CD4-positive, alpha-beta T cell treated with Interleukin-21 for 1 hour (primary cell): ENCODE data around the gene PITX3.

Source experiments
- DNase-seq: peaks from one replicate; pipeline ENCODE4 v3.0.0-alpha.2; 2020

PITX3 gene

DNA sequence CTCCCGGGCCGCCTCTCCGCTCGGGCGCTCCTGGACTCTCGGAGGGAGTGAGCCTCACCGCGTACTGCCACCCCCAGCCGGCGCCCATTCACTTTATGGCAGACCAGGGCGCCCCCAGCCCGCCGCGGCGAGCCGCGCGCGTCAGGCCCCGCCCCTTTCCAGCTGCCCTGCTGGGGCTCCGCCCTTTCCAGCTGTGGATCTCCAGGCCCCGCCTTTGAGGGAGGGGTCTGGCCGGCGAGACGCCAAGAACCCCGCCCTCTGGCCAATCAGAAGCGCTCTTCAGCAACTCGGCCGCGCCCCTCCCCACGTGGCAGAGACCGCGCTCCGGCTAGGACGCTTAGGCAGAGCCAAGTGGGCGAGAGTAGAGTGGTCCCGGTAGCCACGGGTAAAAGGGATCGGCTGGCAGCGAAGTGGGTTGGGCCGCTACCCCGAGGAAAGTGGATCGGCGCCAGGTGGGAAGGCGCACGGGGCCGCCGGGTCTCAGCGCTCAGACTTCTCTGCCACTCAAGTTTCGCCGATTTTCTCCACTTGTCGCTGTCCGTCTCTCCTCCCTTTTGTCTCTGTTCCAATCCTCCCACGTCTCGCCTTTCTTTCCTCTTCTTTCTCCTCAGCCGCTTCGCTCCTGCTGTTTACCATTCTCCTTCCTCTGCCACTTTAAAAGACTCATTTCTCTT lies at the start of gene PITX3:
PITX3 (minus strand) TSS at position 69 of the 674 bp plus-strand sequence. CDS start 9,432 bp downstream, outside the sequence.
- peak; percentile 92 for DNase-seq

DNA sequence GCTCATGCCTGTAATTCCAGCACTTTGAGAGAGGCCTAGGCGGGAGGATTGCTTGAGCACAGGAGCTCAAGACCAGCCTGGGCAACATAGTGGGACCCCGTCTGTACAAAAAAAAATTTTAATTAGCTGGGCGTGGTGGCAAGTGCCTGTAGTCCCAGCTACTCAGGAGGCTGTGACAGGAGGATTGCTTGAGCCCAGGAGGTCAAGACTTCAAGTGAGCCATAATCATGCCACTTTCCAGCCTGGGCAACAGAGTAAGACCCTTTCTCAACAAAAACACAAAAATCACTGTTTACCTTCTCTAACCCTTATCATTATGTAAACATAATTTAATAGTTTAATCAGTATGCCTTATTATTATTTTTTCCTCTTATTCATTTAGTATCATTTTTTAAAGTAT lies 48.5 kb upstream of the PITX3 start:
- no peak for DNase-seq

DNA sequence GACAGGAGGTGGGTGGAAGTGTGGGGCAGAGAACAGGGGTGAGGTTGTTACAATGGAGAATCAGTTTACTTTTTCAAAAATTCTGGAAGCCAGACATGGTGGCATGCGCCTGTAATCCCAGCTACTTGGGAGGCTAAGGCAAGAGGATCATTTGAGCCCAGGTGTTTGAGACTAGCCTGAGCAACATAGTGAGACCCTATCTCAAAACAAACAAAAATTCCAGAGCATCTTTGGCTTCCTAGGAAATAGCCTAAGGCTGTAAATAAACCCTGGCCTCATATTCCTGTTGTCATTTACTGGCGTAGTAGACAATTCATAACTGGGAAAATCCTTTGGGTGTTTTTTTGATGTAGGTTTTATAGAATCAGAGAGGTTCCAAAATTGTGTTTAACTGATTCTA lies 48.0 kb upstream of the PITX3 start:
- no peak for DNase-seq

DNA sequence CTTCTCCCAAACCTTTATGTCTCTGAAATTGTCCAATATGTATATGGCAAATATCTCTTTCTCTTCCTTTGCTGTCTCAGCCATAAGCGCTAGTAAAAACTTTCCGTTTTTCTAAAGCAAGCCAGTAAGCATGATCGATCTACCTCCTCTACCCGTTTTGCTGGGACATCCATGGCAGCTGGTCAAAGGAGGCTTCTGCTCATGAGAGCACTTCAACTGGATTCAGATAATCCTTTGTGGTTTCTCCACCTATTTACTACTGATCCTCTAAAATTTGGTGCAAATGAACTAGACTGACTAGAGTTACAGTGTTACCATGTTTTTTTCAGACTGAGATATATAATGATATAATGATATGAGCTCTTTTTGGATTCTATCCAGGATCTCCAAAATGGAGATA lies 46.7 kb upstream of the PITX3 start:
- no peak for DNase-seq

DNA sequence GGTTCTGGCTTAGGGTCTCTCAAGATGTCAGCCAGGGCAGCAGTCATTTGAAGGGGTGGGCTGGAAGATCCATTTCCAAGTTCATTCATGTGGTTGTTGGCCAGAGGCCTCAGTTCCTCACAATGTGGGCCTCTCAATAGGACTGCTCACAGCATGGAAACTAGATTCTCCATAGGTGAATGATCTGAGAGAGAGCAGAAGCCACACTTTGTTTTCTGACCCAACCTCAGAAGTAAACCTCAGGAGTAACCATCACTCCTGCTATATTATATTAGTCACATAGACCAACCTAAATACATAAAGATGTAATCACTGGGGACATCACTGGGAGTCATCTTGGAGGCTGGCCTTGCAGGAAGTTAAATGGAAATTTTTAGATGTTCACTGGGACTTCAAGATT lies 46.2 kb upstream of the PITX3 start:
- no peak for DNase-seq

DNA sequence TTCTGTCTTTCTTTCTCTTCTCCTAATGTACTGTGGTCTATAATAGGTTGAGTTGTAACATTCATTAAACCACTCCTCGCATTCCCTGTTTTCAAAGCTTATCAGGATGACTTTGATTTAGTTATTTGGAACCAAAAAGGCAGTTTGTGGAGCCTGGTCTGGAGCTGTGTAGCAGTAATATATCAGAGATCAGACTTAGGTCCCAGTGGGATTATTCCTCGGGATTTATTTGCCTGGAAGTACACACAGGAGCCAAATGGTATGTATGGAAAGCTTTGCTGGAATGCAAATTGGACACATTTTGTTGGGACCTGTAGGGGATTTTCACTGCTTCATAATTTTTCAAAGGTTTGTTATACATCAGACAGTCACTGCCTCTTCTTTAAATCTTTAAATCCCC lies 44.9 kb upstream of the PITX3 start:
- DNase-seq = no peak

DNA sequence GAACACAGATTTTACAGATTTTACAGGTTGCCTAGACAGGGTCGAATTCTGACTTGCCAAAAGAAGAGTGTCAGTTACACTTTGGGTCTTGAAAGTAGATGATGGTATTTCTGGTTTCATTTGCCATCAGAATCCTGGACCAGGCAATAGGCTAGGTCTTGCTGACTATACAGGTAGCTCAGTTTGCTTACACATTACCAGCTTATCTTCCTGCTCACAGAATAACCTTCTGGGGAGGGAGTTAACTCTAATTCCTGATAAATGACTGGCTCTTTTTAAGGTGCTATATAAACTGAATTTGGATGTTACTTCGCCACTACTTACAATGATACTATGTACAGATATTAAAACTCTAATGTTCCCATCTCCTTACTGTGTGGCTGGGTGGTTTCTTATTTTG lies 43.8 kb upstream of the PITX3 start:
- no peak for DNase-seq

DNA sequence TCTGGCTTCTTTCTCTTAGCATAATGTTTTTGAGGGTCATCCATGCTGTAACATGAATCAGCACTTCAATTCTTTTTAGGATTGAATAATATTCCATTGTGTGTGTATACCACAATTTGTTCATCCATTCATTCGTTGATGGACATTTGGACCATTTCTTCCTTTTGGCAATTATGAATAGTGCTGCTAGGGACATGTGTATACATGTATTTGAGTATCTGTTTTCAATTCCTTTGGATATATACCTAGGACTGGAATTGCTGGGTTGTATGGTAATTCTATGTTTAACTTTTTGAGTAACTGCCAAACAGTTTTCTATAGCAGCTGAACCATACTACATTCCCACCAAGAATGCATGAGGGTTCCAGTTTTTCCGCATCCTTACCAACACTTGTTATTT lies 43.2 kb upstream of the PITX3 start:
- no peak for DNase-seq

DNA sequence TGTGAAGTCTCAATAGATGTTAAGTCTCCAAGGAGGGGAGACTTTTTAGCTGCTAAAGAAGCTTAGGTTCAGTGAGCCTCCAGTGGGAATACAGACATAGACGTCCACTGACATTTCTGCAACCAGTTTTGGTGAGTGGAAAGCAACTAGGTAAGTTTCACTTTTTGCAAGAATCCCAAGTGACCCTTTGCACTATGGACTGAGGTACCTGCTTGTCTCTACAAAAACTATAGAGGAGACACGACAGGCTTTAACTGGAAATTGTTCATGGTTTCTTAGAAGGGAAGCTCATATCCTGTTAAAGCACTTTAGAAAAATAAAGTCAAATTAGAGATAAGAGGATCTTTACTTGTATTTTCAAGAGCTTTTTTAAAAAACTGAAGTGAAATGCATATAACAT lies 42.6 kb upstream of the PITX3 start:
- no peak for DNase-seq

DNA sequence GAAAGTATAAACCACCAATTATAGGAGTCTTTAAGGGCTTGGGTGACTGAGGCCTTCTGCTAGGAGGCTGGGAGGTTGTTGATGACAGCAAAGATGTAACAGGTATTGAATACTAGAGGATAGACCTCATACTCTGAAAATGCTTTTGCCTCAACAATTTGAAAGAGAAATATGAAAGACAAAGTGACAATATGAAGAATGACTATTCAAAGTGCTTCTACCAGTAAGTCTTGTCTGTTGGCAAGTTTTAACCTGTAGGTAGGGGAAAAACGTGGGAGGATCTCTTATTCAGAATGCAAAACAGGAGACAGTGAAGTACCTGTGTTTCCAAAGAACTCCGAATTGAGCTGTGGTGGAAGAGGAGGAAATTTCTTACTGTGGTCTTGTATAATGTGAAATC lies 42.2 kb upstream of the PITX3 start:
- DNase-seq = no peak

DNA sequence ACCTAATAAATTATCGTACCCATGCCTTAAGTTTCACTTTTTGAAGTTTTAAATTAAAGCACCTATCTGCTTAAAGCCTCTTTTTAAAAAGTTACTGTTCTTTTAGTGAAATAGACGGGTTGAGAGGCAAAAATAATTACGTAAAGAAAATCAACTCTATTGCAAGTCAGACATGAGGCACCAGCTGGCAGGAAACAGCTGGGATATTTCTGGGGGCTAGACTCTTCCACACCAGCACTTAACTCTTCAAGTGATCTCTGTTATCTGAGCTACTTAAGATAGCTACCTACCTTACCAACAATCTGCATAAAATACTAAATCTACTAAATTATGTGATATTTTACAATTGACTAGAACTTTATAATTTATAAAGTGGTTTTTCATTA lies 39.8 kb upstream of the PITX3 start:
- DNase-seq = no peak

DNA sequence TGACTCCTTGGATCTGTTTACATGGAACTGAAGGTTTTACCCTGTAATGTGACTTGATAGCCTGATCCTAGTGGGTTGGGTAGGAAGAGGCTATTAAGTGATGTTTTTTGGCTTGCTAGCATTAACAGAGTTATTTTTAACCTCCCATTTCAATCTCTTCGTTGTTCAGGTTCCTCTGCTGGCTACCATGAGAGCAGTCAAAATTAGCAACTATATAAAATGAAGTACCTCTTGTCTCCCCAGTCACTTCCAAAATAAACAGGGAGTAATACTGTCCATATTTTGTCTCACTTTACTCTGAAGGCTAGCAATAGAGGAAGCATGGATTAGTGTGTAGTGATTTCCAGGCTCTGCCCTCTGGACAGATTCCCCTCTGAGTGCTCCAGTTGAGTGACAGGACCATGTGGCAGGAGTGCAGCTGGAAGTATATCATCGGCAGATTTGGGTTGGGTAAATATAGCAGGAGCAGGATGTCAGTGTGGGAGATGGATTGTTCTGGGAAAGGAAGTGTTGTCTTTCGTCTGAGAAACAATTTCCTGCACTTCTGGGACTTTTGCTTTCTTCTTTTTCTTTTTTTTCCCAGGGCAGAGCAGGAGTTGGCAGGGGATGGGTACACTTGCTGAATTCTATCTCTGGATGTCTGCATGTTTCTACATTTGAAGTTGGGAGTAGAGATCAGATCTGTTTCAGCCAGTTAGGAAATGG lies 39.2 kb upstream of the PITX3 start:
- DNase-seq = no peak

DNA sequence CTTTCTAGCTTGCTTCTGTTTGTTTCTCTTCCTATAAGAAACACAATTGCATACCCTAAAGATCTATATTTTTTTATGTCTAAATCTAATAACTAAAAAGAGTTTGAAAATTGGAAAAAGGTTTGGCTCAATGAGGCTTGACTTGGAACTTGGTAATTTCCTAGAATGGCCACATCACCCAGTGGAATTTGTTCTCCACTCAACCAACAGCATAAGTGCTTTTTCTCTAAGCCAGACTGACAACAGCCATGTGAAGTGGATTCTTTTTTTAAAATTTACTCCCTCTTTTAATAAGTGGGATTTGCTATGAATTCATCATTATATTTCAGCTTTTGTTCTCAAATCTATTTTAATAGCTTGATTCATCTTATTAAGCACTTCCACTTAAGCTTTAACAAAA lies 37.8 kb upstream of the PITX3 start:
- DNase-seq = no peak

DNA sequence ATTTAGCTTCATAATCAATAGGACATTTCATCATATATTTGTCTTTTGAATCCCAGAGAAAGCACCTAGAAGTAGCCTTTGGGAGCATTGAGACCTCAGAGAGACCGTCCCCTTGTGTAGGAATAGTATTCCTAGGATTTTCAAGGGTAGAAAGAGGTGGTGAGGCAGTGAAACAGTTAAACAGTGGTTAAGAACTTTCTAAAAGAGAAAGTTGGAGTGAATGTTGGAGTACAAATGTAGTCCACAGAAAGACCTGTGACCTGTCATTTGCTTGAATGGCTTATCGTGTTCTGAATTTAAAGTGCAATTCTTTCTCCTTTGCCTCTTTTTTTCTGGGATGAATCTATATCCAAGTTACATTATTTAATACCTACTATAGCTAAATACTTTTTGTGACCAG lies 34.0 kb upstream of the PITX3 start:
- DNase-seq = no peak

DNA sequence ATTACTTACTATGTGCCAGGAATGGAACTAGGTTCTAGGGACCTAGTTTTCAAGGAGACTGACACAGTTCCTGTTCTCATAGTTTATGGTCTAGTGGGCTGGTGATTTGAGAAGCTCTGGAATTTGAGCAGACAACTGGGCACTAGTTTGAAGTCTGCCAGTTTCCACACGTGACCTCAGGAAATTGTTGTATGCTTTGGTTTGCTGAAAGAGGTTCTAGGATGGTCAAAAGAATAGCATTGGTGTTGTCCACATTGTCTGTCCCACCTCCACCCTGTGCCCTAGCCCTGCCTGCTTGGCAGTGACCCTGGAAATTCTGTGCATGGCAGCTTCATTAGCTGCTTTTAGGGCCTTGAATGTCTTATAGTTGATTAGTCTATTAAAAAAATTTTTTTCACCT lies 32.8 kb upstream of the PITX3 start:
- DNase-seq = no peak

DNA sequence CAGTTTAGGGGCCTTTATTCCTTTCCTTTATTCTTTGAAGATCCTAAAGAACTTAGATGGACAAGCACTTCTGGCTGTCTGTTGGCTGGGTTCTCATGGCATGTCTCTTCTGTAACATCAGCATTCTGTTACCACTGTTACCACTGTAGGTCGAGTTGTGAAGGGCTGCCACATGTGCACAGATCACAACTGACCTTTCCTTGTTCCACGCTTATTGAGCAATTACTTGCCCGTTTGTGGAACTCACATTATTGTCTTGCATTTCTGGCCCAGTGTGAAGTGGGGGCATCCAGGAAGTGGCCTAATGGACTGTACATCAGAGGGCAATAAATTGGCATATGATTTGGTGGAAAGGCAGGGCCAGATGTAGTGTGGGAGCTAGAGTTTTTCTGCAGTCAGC lies 27.7 kb upstream of the PITX3 start:
- DNase-seq = no peak

DNA sequence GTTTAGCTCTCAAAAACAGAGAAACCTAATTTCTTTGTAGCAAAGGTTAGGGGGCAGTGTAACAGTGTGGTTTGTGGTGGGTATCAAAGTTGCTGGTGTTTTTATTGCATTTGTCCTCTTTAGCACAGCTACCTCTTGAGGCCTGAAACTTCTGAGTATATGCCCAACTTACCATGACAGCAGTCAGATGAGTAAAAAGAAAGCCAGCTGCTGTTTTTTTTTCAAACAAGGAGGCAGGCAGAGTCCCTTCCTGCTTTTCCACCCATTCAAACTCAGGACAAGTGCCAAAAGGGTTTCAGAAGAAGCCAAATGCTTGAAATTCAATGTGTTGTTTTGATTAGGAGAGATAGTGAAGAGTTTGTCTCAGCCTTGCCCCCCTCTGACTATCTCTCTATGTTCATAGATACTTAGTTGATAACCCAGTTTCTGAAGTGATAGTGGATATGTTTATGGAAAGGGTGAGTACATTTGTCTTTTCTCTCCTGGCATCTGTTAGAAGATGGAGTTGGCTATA lies 27.1 kb upstream of the PITX3 start:
- DNase-seq = no peak

DNA sequence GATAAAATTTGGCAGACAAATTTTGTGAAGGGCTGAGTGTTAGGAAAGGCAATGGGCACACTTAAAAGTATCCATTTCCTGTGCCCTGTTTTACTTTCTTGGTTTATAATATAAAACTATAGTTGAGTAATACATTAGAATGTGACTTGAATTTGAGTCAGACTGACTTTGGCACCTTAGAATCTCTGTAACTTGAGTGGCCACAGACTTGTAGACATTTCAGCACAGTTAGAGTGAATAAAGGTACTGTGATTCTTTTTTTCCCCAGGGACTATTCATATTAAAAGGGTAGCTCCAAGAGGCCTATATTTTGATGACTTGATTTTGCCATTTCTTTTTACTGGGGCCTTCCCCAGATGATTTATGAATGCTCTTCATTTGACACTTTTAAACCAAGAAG lies 26.4 kb upstream of the PITX3 start:
- no peak for DNase-seq

DNA sequence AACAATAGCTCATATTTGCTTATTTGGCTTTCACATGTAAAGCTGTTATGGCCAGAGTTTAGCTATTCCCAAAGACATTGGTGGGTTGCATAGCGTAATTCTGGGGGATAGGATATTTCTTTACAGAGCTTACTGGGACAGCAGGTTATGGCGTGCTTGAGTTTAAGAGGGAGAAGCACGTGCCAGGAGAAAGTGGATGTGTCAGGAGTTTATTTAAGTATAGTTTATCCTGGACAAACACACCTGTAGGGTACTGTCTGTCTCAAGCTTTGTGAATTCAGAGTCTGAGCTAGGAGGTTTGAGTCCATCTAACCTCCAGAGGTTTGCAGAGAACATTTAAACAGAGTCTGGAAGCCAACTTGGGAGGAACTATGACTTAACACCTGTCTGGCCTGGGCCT lies 25.4 kb upstream of the PITX3 start:
- no peak for DNase-seq

DNA sequence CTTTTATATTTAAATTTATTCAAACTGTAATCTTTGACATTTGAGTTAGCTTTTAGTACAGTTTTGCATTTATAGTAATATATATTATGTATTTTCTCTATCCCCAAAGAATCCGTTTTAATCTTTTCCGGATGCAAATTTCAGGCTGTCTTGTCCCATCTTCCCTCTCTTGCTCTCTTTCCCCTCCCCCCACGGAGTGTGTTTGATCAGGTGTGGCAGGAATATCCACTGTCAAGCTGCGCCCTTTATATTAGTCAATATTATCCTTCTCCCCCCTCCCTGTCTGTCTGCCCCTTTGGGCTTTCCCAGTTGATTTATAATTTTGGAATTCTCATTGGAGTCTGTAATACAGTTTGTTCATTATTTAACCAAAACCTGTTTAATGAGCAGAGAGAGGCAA lies 23.1 kb upstream of the PITX3 start:
- DNase-seq = no peak

DNA sequence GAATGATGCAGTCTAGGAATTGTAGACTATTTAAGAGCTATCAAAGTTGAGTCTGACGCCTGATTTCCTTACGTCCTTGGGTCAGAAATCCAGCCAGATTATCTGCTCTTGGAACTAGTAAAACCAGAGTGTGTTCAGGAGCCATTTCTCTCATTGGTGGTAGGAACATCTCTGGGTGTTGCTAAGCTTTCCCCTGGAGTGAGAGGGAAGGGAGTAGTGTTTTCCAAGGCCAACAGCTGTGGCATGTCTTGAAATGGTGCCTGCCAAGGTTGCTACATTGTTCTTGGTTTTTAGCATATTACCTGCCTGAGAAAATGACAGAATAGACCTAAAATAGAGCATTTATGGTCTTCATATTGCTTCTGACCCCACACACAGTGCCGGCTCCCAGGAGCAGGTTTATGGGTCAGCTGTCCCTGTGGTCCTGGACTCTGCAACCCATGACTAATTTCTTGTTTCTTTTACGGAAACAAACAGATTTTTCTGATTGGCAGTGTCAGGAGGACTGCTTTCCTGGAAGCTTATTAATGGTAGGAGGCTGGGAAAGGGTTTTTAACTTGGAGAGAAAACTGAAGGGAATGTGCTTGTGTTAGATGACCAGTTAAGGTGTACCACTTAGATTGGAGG lies 21.5 kb upstream of the PITX3 start:
- no peak for DNase-seq

DNA sequence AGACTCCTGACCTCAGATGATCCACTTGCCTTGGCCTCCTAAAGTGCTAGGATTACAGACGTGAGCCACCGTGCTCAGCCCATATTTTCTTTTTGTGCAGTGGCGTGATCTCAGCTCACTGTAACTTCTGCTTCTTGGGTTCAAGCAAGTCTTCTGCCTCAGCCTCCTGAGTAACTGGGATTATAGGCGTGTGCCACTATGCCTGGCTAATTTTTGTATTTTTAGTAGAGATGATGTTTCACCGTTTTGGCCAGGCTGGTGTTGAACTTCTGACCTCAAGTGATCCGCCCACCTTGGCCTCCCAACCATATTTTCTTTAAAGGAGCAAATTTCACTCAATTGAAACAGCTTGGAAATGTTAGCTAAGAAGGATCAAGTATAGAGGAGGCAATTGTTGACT lies 20.5 kb upstream of the PITX3 start:
- no peak for DNase-seq

DNA sequence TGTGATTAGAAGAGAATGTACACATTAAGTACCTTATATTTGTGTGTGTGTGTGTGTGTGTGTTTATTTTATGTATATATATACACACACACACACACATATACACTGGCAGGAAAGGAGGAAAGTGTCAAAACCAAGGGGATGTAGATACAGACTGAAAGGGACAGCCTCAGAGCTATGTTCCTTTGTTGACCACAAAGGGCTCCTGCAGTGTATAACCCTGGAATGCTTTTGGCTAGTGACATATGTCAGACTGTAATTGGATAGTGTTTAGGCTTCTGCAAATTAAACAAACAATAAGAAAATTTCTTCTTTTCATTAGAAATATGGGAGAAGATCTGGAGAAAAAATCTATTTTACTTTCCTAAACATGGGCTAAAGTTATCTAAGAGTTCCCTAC lies 19.9 kb upstream of the PITX3 start:
- DNase-seq = no peak

DNA sequence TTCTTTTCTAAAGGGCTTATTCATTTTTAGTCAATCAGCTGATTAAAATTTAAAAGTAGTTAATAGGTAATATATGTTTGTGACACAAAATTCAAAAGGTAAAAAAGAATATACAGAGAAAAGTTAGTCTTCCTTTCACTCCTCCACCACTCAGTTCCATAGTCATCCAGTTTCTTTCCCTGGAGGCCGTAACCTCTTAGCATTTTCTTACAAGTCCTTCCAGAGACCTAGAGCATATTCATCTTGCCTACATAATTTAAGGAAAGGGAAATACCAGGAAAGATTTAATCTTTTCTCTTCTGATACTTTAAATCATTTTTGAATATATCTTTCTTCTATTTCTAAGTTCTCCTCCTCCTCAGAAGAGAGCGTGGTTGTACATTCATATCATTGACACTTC lies 14.1 kb upstream of the PITX3 start:
- no peak for DNase-seq
